Muscle of leg (tissue), 11 donors: Measurements from ENCODE around the gene ATP8A2. TPM values are rescaled to one million over a fixed set of nuclear protein-coding genes. Genes with fewer than 3 reads are reported as not detected.
A peak's percentile ranks its signal among the peaks of the same experiment; 100 is the strongest.

Source experiments
- DNase-seq: peaks from one replicate; pipeline ENCODE4 v3.0.0; 2013
- H3K27ac ChIP-seq: one replicate; pipeline ENCODE4 v1.5.1; 2013; ENCODE audit warnings: mild to moderate bottlenecking, low read length, control low read depth
- H3K27me3 ChIP-seq: one replicate; pipeline ENCODE4 v1.6.1; 2013; ENCODE audit warnings: low read length; ENCODE audit not compliant: control insufficient read depth, insufficient read depth
- H3K36me3 ChIP-seq: one replicate; pipeline ENCODE4 v1.6.1; 2013; ENCODE audit warnings: low read length; ENCODE audit not compliant: control insufficient read depth, insufficient read depth
- H3K4me1 ChIP-seq: one replicate; pipeline ENCODE4 v1.6.1; 2013; ENCODE audit warnings: low read length; ENCODE audit not compliant: control insufficient read depth, insufficient read depth
- H3K4me3 ChIP-seq: one replicate; pipeline ENCODE4 v1.5.1; 2013; ENCODE audit warnings: low read length, control low read depth
- H3K9me3 ChIP-seq: replicated peaks from 2 replicates; pipeline ENCODE4 v1.6.1; 2013; ENCODE audit warnings: low read depth, low read length; ENCODE audit not compliant: control insufficient read depth
- WGBS: methylation state at CpG from one replicate; pipeline ENCODE4 v1.1.5; 2013; ENCODE audit warnings: missing lambda C conversion rate; ENCODE audit not compliant: insufficient coverage; 5-methylcytosine and 5-hydroxymethylcytosine counted together
- polyA plus RNA-seq, 8 donors: library from polyadenylated mRNA; unstranded; fragments of 120-200 nt; gene quantifications; one replicate each; pipeline versions ENCODE4 v1.2.1 to v1.2.3, GENCODE V29; 2013; ENCODE audit warnings: inconsistent platforms in 1 of 8, low replicate concordance in 1 of 8; ENCODE audit not compliant: insufficient read length in 8 of 8, insufficient read depth in 1 of 8
- total RNA-seq: library from RNA; stranded (reverse); fragments of 120-200 nt; gene quantifications from one replicate; pipeline ENCODE4 v1.2.4, GENCODE V29; 2013

ATP8A2 gene
- total and polyA plus RNA-seq, 9 donors: 0.89 to 2.9 (median 1.6) TPM

DNA sequence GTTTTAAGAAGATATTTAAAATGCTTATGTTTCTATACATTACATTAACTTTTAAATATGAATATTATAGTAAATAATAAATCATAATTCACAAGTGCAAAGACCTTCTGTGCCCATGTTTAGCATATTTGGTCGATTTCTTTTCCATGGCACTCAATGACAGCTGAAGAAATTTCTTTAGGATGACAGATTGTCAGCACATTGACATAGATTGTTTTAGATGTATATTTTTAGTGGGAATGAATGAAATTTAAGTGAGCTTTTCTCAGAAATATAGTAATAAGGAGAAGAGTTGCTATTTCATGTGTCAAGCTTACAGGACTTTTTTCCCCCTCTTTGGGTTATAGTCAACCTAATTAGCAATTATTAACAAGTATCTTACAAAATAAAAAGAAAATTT lies 423.5 kb downstream of the ATP8A2 start:
- Histone ChIP-seq H3K4me1 (peaks cover under 1% of the 10 kb centered on the region), H3K27me3 (no peaks in the 10 kb centered on the region), H3K36me3 (no peaks in the 10 kb centered on the region), H3K9me3 (no peaks in the 10 kb centered on the region), H3K4me3 (no peak overlapping the region), H3K27ac (no peak overlapping the region)
- DNase-seq: no peak
- WGBS: no CpG with 5 or more reads among the region's 1 CpG

DNA sequence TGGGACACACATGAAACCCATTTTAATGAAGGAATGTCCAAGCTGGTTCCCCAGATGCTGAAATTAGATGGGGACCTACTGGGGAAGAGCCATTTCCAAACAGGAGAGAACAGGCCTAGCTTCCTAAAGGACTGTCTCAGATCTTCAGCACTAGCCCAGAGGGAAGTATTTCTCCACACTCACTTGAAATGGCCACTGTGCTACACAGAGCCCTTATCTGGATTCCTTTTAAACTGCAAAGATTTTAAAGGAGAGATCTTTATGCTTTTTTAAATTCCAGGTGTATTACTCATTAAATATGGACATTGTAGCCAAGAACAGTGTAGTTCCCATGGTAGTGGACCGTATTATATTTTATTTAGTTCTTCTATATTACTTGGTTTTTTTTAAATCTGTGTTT lies 424.7 kb downstream of the ATP8A2 start:
- Histone ChIP-seq H3K9me3 (no peaks in the 10 kb centered on the region), H3K4me1 (peaks cover 4% of the 10 kb centered on the region), H3K36me3 (no peaks in the 10 kb centered on the region), H3K27ac (no peak overlapping the region), H3K4me3 (no peak overlapping the region), H3K27me3 (no peaks in the 10 kb centered on the region)
- no CpG with 5 or more reads among the region's 1 CpG for WGBS
- no peak for DNase-seq

DNA sequence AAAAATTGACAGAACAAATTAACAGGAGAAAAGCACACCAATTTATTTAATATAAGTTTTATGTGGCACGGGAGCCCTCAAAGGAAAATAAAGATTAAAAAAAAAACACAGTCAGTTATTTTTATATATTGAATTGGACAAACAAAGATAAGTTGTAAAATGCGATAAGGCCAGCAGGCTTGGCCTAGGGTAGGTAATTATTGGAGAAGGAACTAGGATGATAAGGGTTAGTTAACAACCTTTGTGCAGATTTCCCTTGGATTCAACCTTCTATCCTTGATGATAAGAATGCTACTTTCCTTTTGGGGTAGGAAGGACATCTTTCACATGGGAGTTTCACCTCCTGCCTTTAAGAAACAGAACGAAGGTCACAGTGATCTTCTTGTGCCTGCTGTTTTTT lies 427.2 kb downstream of the ATP8A2 start:
- H3K36me3 ChIP-seq: no peaks in the 10 kb centered on the region
- H3K27ac ChIP-seq: no peak overlapping the region
- no peaks in the 10 kb centered on the region for H3K27me3 ChIP-seq
- H3K4me1 ChIP-seq: peaks cover 4% of the 10 kb centered on the region
- no peaks in the 10 kb centered on the region for H3K9me3 ChIP-seq
- no peak for DNase-seq
- no CpG with 5 or more reads among the region's 3 CpGs for WGBS
- H3K4me3 ChIP-seq: no peak overlapping the region

DNA sequence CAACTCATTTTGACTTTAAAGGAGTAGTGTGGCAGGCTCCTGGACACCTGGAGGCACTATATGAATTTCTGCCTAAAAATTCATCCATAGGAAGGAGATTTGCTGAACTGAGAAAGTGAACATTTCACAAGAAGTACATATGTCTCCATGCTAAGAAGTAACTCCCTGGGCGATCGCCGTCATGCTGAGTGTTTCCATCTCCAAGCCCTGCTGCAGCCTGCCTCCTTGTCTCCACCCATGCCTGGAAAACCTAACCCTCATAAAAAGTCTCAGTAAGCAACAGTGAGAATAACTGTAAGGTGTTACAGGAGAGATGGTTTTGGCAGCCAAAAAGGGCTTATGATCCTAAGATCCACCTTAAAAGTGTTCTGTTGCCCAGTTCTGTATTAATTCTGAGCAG lies 428.7 kb downstream of the ATP8A2 start:
- peak; percentile 85 for DNase-seq
- H3K27ac ChIP-seq: no peak overlapping the region
- no CpG with 5 or more reads among the region's 3 CpGs for WGBS
- H3K27me3 ChIP-seq: no peaks in the 10 kb centered on the region
- peaks cover 5% of the 10 kb centered on the region for H3K4me1 ChIP-seq
- H3K9me3 ChIP-seq: no peaks in the 10 kb centered on the region
- no peak overlapping the region for H3K4me3 ChIP-seq
- H3K36me3 ChIP-seq: no peaks in the 10 kb centered on the region

DNA sequence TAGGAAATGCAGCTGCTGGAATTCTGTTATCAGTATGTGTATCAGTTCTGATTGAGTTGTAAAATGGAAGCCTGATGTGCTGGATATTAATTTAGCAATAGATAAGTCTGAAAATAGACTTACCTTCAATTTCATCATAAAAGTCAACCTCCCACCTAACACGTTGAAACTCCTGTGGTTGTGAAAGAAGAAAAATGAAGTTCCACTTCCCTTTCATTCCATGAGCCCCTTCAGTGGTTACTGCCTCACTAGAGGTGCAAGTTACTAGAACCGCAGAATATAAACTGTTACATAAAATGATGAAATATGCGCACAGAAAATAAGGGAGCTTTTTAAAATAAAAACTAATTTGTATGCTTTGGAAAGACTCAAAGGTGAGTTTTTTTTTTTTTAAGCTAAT lies 430.8 kb downstream of the ATP8A2 start:
- Histone ChIP-seq H3K27me3 (no peaks in the 10 kb centered on the region), H3K4me1 (peaks cover 5% of the 10 kb centered on the region), H3K36me3 (no peaks in the 10 kb centered on the region), H3K4me3 (no peak overlapping the region), H3K27ac (no peak overlapping the region), H3K9me3 (no peaks in the 10 kb centered on the region)
- no peak for DNase-seq
- WGBS: no CpG with 5 or more reads among the region's 3 CpGs

DNA sequence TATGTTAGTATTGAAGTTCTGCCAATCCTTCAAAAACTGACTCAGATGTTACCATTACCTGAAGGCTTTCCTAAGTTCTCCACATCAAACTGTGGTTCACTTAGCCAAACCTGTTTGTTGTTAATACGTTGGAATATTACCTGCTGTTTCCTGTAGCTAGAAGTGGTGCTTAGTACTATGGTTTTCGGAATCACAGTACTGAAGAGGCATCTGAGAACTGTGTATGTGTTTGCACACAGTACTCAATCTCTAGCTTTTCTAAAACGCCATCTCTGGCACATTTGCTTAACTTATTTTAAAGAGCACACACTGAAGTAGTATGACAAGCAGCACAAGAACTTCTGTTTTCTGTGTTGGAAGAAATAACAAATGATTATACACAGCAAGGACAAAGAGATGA lies 431.9 kb downstream of the ATP8A2 start:
- Histone ChIP-seq H3K36me3 (no peaks in the 10 kb centered on the region), H3K27ac (no peak overlapping the region), H3K4me1 (peaks cover 5% of the 10 kb centered on the region), H3K27me3 (no peaks in the 10 kb centered on the region), H3K9me3 (no peaks in the 10 kb centered on the region), H3K4me3 (no peak overlapping the region)
- DNase-seq: no peak
- no CpG with 5 or more reads among the region's 3 CpGs for WGBS

DNA sequence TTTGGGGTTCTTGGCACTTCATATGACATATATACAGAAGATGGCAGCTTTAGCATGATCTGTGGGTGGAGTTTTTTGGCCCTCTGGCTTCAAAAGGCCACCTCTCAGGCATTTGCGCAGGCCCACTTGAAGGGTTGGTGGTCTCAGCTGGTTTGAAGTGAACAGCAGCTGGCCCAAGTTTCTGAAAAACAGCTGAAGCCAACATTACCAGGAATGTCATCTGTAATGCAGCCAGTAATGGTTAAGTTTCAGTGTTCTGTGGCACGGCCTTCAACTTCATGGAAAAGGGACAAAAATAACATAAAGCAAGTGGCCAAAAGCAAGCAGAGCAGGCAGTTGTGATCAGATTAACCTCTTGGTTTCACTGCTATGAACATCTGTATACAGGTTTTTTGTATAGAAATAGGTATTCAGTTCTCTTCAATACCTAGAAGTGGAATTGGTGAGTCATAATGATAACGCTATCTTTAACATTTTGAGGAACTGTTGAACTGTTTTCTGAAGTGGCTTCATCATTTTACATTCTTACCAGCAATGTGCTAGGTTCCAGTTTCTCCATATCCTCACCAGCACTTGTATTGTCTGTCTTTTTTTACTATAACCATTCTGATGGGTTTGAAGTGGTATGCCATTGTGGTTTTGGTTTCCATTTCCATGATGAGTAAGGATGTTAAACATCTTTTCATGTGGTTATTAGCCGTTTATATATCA lies 434.6 kb downstream of the ATP8A2 start:
- peak; percentile 70 for DNase-seq
- Histone ChIP-seq H3K4me1 (peaks cover 8% of the 10 kb centered on the region), H3K4me3 (no peak overlapping the region), H3K36me3 (no peaks in the 10 kb centered on the region), H3K27me3 (no peaks in the 10 kb centered on the region), H3K9me3 (no peaks in the 10 kb centered on the region), H3K27ac (peak overlapping the region; percentile 15)
- WGBS: no CpG with 5 or more reads among the region's 4 CpGs

DNA sequence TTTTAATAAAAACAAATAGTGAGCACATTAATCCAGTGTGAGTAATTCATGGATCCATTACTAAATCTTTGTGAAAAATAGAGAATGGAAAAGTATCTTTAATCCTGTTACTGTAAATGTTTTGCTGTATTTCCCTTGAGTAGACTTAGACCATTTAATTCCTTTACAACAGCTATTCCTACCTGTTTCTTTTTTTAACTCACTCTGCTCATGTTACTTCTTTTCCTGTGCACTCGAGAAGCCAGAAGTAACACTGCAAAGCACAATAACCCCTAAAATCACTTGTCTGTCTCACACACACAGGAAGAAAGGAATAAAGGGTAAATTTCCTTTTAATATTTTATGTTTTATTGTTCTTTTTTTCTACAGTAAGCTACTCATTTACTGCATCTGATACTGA lies 435.8 kb downstream of the ATP8A2 start:
- H3K4me3 ChIP-seq: no peak overlapping the region
- peaks cover 8% of the 10 kb centered on the region for H3K4me1 ChIP-seq
- no peaks in the 10 kb centered on the region for H3K27me3 ChIP-seq
- no peak for DNase-seq
- no peaks in the 10 kb centered on the region for H3K36me3 ChIP-seq
- H3K9me3 ChIP-seq: peaks cover 6% of the 10 kb centered on the region
- H3K27ac ChIP-seq: no peak overlapping the region
- WGBS: no CpG with 5 or more reads among the region's 1 CpG

DNA sequence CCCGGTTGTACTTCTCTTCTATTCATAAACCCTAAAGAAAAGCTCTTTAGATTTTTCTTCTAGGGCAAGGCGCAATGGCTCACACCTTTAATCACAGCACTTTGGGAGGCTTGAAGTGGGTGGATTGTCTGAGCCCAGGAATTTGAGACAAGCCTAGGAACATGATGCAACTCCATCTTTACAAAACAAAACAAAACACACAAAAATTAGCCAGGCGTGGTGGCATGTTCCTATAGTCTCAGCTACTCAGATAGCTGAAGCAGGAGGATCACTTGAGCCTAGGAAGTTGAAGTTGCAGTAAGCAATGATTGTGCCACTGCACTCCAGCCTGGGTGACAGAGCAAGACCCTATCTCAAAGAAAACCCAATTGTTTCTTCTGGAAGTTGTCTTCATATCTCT lies 439.7 kb downstream of the ATP8A2 start:
- Histone ChIP-seq H3K4me1 (peaks cover 11% of the 10 kb centered on the region), H3K4me3 (no peak overlapping the region), H3K9me3 (peaks cover 6% of the 10 kb centered on the region), H3K27ac (no peak overlapping the region), H3K36me3 (no peaks in the 10 kb centered on the region), H3K27me3 (no peaks in the 10 kb centered on the region)
- WGBS: no CpG with 5 or more reads among the region's 3 CpGs
- DNase-seq: no peak

DNA sequence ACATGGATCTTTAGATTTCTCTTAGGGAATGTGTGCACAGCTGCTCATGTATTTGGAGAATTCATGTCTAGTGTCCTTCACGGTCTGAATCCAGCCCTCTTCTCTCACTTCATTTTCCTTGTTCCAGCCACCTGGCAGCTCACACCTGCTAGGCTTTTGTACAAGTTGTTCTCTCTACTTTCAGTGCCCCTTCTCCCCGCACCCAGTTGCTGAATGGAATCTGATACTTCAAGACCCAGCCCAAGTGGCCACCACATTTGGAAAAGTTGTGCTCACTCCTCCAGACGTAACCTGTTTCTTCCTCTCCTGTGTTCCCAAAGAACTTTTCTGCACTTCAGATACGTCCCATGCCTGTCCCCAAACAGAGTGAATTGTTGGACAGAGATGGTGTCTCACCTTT lies 444.5 kb downstream of the ATP8A2 start:
- Histone ChIP-seq H3K4me3 (no peak overlapping the region), H3K27me3 (no peaks in the 10 kb centered on the region), H3K9me3 (peaks cover 6% of the 10 kb centered on the region), H3K27ac (no peak overlapping the region), H3K36me3 (no peaks in the 10 kb centered on the region), H3K4me1 (peaks cover 4% of the 10 kb centered on the region)
- no peak for DNase-seq
- WGBS: 41% methylated on average over 2 of the region's 4 CpGs
